HepG2 (cell line): ENCODE measurements around the gene KCNH6. TPM values are rescaled to one million over a fixed set of nuclear protein-coding genes. Genes with fewer than 3 reads are reported as not detected.

Source experiments
- ATF3 ChIP-seq: sonication (generic); formaldehyde crosslinking; IDR thresholded peaks from 2 replicates; pipeline ENCODE4 v1.4.0; 2020; ENCODE audit warnings: missing genetic modification reagents
- CCAR2 ChIP-seq: fragments of 200-400 bp; formaldehyde crosslinking; optimal IDR thresholded peaks from 2 replicates; pipeline ENCODE3; 2018; ENCODE audit warnings: low read depth, mild to moderate bottlenecking, low read length, moderate library complexity
- POLR2AphosphoS5 ChIP-seq: IDR thresholded peaks from 2 replicates; pipeline ENCODE4 v1.6.1; 2012; ENCODE audit warnings: low read depth, low read length
- RERE ChIP-seq: IDR thresholded peaks from 2 replicates; pipeline ENCODE4 v1.6.1; 2016; ENCODE audit warnings: low read depth, missing genetic modification reagents, missing compliant biosample characterization
- RFX1 ChIP-seq: fragments of 450-650 bp; IDR thresholded peaks from 2 replicates; pipeline ENCODE4 v1.6.1; 2017
- SCMH1 ChIP-seq: sonication (generic); formaldehyde crosslinking; IDR thresholded peaks from 2 replicates; pipeline ENCODE4 v1.9.0; 2021; ENCODE audit warnings: missing genetic modification reagents, mild to moderate bottlenecking, borderline replicate concordance
- ZNF749 ChIP-seq: sonication (generic); formaldehyde crosslinking; IDR thresholded peaks from 2 replicates; pipeline ENCODE4 v1.8.0; 2022; ENCODE audit warnings: mild to moderate bottlenecking, missing genetic modification reagents, moderate library complexity, borderline replicate concordance
- polyA plus RNA-seq, 8 experiments: library from polyadenylated mRNA; depleted of rRNA in 3 of 8; stranded (reverse) in 7 of 8; unstranded in 1 of 8; fragments of >200 nt; fragmentation: Illumina TruSeq in 4 of 8; extraction: Trizol in 4 of 8; gene quantifications; 2 replicates each; pipeline versions ENCODE4 v1.2.1 to v1.2.3, GENCODE V29; 2011 to 2016; ENCODE audit warnings: low read depth in 4 of 8, missing spikeins in 1 of 8, mixed read lengths in 1 of 8; ENCODE audit not compliant: insufficient read depth in 1 of 8
- total RNA-seq, 5 experiments: library from RNA; depleted of rRNA; stranded (reverse); fragments of >200 nt; fragmentation: Illumina TruSeq; extraction: Trizol; gene quantifications; 2 replicates each; pipeline ENCODE4 v1.2.3, GENCODE V29; 2016; ENCODE audit warnings: low read depth in 1 of 5
- TF ChIP-seq, protein P1 (sequence below): sonication (generic); formaldehyde crosslinking; IDR thresholded peaks from 2 replicates; pipeline ENCODE4 v1.5.0; 2020; ENCODE audit warnings: missing genetic modification reagents
- TF ChIP-seq, protein P2 (sequence below), 2 experiments: sonication (generic) in 1 of 2; formaldehyde crosslinking in 1 of 2; IDR thresholded peaks; 2 replicates each; pipeline versions ENCODE4 v1.6.1 to v1.9.0; 2014 to 2022; ENCODE audit warnings: antibody characterized with exemption in 1 of 2, borderline replicate concordance in 1 of 2, inconsistent platforms in 1 of 2, low read depth in 1 of 2, missing genetic modification reagents in 1 of 2

KCNH6 gene
- total and polyA plus RNA-seq, 2 of the 13 experiments (the other 11 are each of a cell fraction or from before 2014, with no cell fraction given): 0.05 to 0.18 TPM

DNA sequence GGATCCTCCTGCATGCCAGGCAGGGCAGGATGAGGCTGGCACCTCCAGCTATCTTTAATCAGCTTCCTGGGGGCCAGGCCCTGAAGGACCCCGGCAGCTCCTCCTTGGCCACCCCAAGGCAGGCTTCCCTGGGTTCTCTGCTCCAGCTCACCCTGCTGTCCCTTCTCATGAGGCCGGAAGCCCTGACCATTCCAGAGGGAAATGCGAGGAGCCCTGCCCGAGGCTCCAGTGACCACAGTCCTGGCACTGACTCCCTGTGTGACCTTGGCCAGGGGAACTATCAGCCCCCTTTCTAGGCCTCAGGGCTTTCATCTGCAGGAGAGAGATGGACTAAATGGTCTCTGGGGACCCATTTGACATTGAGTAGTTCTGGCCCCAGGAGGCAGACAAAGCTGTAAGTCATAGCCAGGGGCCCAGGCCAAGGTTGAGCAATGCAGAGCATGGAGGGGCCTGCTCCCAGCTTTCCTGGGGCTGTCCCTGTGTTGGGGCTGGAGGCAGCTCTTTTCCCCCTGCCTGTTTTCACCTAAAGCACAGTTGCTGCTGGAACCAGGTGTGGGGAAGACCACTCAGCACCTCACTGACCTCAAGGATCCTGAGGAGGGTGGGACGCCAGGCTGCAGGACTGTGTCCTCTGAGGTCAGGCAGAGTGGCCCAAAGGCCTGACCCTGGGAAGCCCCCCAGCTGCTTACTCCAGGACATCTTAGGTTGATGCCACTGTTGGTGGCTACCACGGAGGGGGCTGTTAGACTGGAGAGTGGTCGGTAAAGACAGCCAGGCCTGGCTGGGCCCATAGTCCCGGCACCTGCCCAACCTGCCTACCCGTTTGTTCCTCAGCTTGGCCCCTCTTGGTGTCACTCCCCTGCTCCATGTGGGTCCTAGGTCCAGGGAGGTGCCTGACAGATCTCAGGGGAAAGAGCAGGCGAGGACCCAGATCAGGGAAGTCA lies 8.1 kb downstream of the KCNH6 start (continued):
- TF ChIP-seq, protein P1, sequence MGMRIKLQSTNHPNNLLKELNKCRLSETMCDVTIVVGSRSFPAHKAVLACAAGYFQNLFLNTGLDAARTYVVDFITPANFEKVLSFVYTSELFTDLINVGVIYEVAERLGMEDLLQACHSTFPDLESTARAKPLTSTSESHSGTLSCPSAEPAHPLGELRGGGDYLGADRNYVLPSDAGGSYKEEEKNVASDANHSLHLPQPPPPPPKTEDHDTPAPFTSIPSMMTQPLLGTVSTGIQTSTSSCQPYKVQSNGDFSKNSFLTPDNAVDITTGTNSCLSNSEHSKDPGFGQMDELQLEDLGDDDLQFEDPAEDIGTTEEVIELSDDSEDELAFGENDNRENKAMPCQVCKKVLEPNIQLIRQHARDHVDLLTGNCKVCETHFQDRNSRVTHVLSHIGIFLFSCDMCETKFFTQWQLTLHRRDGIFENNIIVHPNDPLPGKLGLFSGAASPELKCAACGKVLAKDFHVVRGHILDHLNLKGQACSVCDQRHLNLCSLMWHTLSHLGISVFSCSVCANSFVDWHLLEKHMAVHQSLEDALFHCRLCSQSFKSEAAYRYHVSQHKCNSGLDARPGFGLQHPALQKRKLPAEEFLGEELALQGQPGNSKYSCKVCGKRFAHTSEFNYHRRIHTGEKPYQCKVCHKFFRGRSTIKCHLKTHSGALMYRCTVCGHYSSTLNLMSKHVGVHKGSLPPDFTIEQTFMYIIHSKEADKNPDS: 0 out of 2 replicates have a peak, but pooled peaks have one; percentile 75
- no peak for TF ChIP-seq RFX1
- TF ChIP-seq ZNF749 (CRISPR knock-in tag): no peak
- TF ChIP-seq RERE: peak; percentile 74
- no peak; the same call in 1 of the 2 replicates for TF ChIP-seq ATF3 (CRISPR knock-in tag)
- TF ChIP-seq POLR2AphosphoS5: no peak
- no peak for TF ChIP-seq SCMH1 (CRISPR knock-in tag)
- TF ChIP-seq, protein P2, sequence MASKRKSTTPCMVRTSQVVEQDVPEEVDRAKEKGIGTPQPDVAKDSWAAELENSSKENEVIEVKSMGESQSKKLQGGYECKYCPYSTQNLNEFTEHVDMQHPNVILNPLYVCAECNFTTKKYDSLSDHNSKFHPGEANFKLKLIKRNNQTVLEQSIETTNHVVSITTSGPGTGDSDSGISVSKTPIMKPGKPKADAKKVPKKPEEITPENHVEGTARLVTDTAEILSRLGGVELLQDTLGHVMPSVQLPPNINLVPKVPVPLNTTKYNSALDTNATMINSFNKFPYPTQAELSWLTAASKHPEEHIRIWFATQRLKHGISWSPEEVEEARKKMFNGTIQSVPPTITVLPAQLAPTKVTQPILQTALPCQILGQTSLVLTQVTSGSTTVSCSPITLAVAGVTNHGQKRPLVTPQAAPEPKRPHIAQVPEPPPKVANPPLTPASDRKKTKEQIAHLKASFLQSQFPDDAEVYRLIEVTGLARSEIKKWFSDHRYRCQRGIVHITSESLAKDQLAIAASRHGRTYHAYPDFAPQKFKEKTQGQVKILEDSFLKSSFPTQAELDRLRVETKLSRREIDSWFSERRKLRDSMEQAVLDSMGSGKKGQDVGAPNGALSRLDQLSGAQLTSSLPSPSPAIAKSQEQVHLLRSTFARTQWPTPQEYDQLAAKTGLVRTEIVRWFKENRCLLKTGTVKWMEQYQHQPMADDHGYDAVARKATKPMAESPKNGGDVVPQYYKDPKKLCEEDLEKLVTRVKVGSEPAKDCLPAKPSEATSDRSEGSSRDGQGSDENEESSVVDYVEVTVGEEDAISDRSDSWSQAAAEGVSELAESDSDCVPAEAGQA (IDR thresholded peaks at IDR 0.05; ENCODE audit: low read depth): no peak
- TF ChIP-seq, protein P2 (CRISPR knock-in tag; IDR thresholded peaks at IDR 0.05; ENCODE audit: borderline replicate concordance): no peak
- TF ChIP-seq CCAR2: no peak
